ENCODE measurements around the gene R3HDM2. TPM values are rescaled to one million over a fixed set of nuclear protein-coding genes. Genes with fewer than 3 reads are reported as not detected.
A peak's percentile ranks its signal among the peaks of the same experiment; 100 is the strongest.

The R3HDM2 gene
- total RNA-seq, 2 experiments from 2014 or later = 42.2 to 51.4 TPM

DNA sequence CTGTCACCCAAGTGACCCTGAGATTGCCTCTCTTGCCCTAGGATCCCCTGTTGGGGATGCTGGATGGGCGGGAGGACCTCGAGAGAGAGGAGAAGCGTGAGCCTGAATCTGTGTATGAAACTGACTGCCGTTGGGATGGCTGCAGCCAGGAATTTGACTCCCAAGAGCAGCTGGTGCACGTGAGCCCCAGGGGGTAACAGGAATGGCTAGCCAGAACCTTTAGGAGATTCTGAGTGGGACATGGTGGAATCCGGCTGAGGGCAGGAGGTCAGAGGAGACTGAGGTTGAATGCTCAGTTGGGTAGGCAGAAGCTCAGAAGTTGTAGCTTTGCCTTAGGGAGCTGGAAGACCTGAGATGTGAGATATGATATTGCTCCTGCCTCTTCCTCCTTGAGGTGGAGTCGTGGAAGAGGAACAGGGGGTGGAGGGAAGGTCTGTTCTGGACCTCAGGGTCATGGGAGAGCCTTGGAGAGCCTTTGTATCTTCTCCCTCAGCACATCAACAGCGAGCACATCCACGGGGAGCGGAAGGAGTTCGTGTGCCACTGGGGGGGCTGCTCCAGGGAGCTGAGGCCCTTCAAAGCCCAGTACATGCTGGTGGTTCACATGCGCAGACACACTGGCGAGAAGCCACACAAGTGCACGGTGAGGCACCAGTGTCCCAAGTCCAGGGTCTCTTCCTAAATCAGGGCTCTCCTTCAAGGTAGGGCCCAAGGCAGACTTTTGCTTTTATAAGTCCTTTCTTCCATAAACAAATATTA is 35.1 kb upstream of the R3HDM2 start:
- no peak for DNase-seq
- CTCF ChIA-PET = interaction anchor here (1.1 to 6.5 kb wide), 2 partner anchors 12 to 223 kb away, joined by 3 to 47 read pairs; partner anchors contain the start of gene INHBE
- Mint-ChIP-seq H3K4me3 (no peak overlapping the region), H3K9me3 (no peaks in the 10 kb centered on the region), H3K27me3 (no peaks in the 10 kb centered on the region), H3K27ac (no peak overlapping the region), H3K4me1 (ENCODE audit: low read depth) (peaks cover 32% of the 10 kb centered on the region), H3K36me3 (peaks cover 22% of the 10 kb centered on the region)
- POLR2A ChIA-PET = interaction anchor here (0.6 to 1.3 kb wide), 3 partner anchors 9 to 58 kb away, joined by 3 to 4 read pairs (median 3); partner anchors contain the start of gene ARHGAP9
- intact Hi-C loops (cut with micrococcal nuclease) = no loop called here

- H3K9me3 Mint-ChIP-seq = no peaks in the 10 kb centered on the region
These were observed 34.3 kb upstream of the R3HDM2 start for GRCh38 chr12:57465030-57465746.

DNA sequence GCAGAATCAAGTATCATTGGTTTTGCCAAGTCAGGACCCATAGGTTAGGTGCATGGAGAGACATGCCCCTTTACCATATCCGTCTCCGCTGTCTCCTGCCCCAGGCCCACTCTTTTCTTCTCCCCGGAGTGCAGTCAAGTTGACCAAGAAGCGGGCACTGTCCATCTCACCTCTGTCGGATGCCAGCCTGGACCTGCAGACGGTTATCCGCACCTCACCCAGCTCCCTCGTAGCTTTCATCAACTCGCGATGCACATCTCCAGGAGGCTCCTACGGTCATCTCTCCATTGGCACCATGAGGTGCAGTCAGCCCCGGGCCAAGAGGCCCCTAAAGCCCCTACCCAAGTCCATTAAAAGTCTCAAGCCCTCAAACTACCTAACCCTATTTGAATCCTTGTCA is 33.7 kb upstream of the R3HDM2 start:
- Mint-ChIP-seq H3K9me3 (no peaks in the 10 kb centered on the region), H3K27ac (no peak overlapping the region), H3K27me3 (peaks cover 4% of the 10 kb centered on the region), H3K4me1 (ENCODE audit: low read depth) (peaks cover 37% of the 10 kb centered on the region), H3K36me3 (peaks cover 19% of the 10 kb centered on the region), H3K4me3 (no peak overlapping the region)
- intact Hi-C loops (cut with micrococcal nuclease) = no loop called here
- CTCF ChIA-PET = interaction anchor here (6.5 kb wide), 1 partner anchor 11 kb away, joined by 47 read pairs; the partner anchor contains the start of gene INHBE
- POLR2A ChIA-PET = no interaction called here
- DNase-seq = no peak

More at GRCh38 chr12:57465030-57465746, 34.3 kb upstream of the R3HDM2 start:
- H3K27me3 Mint-ChIP-seq = peaks cover 4% of the 10 kb centered on the region
- no peak overlapping the region for H3K4me3 Mint-ChIP-seq
- no peak for DNase-seq
- CTCF ChIA-PET = interaction anchor here (1.1 to 6.5 kb wide), 2 partner anchors 11 to 222 kb away, joined by 3 to 47 read pairs; partner anchors contain the start of gene INHBE
- intact Hi-C loops (cut with micrococcal nuclease) = no loop called here
- POLR2A ChIA-PET = interaction anchor here (0.6 to 1.3 kb wide), 3 partner anchors 10 to 59 kb away, joined by 3 to 4 read pairs (median 3); partner anchors contain the start of gene ARHGAP9
- no peak overlapping the region for H3K27ac Mint-ChIP-seq
- peaks cover 22% of the 10 kb centered on the region for H3K36me3 Mint-ChIP-seq
- peaks cover 36% of the 10 kb centered on the region for H3K4me1 Mint-ChIP-seq (ENCODE audit: low read depth)

- ChIA-PET POLR2A (interaction anchor here (0.9 to 1.4 kb wide), 2 partner anchors 9 to 14 kb away, joined by 3 read pairs; no protein-coding TSS in a partner anchor), CTCF (interaction anchor here (0.8 to 6.5 kb wide), 14 partner anchors 8 to 250 kb away, joined by 3 to 47 read pairs (median 4); partner anchors contain the start of gene INHBE)
- H3K36me3 Mint-ChIP-seq = peaks cover 8% of the 10 kb centered on the region
- peak overlapping the region; percentile 80 for H3K4me3 Mint-ChIP-seq
- H3K27ac Mint-ChIP-seq = peak overlapping the region; percentile 40
- H3K9me3 Mint-ChIP-seq = no peaks in the 10 kb centered on the region
- intact Hi-C loops (cut with micrococcal nuclease) = loop anchor here (1.0 kb wide), 2 partner anchors 13 to 183 kb away; no protein-coding TSS in a partner anchor
- no peak for DNase-seq
- peaks cover 44% of the 10 kb centered on the region for H3K4me1 Mint-ChIP-seq (ENCODE audit: low read depth)
- peaks cover 4% of the 10 kb centered on the region for H3K27me3 Mint-ChIP-seq
These were observed 32.0 kb upstream of the R3HDM2 start for GRCh38 chr12:57462912-57463253.

DNA sequence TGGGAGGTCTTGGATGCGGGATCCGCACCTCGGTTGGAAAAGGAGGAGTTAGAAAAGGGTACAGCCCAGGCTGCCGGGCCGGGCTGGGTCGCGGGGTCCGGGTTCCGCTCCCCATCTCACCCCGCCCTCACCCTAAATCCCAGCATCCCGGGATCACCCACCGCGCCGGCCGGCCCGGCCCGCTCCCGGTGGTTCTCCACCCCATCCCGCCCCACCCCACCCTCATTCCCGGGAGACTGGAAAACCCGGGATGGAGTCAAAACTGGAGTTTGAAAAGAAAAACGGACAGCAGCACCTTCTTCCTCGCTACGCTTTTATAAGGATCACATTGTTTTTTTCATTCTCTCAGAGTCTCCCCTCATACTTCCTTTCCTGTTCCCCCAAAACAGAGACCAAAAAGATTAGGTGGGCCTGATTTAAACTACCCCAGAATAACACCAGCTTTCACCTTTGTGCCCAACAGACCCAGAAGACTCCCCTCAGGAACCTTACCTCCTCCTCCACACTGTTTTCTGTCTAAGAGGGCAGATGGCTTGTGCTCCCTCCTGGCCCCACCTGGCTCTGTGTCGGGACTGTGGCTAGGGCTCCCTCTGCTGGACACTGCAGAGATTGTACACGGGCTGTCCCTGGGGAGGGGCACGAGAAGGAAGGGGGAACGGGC is 31.5 kb upstream of the R3HDM2 start:
- H3K4me1 Mint-ChIP-seq (ENCODE audit: low read depth) = peaks cover 44% of the 10 kb centered on the region
- intact Hi-C loops (cut with micrococcal nuclease) = loop anchor here (1.0 kb wide), 2 partner anchors 14 to 182 kb away; no protein-coding TSS in a partner anchor
- POLR2A ChIA-PET = interaction anchor here (0.9 to 1.4 kb wide), 2 partner anchors 9 to 15 kb away, joined by 3 read pairs; no protein-coding TSS in a partner anchor

GRCh38 chr12:57461917-57462250 is 31.0 kb upstream of the R3HDM2 start:
- DNase-seq = peak; percentile 21
- CTCF ChIA-PET = interaction anchor here (0.6 to 6.5 kb wide), 17 partner anchors 8 to 232 kb away, joined by 3 to 47 read pairs (median 5); partner anchors contain the start of genes ARHGAP9, INHBE and SHMT2
- intact Hi-C loops (cut with micrococcal nuclease) = loop anchor here (1.0 kb wide), 2 partner anchors 14 to 182 kb away; no protein-coding TSS in a partner anchor

More for the DNA sequence above, 31.5 kb upstream of the R3HDM2 start:
- Mint-ChIP-seq H3K36me3 (peaks cover 5% of the 10 kb centered on the region), H3K27me3 (peaks cover 4% of the 10 kb centered on the region), H3K4me3 (peak overlapping the region; percentile 80), H3K27ac (peak overlapping the region; percentile 40), H3K9me3 (no peaks in the 10 kb centered on the region)
- DNase-seq = peak; percentile 94
- CTCF ChIA-PET = interaction anchor here (0.6 to 6.5 kb wide), 18 partner anchors 9 to 249 kb away, joined by 3 to 47 read pairs (median 5); partner anchors contain the start of genes ARHGAP9, INHBE and SHMT2

DNA sequence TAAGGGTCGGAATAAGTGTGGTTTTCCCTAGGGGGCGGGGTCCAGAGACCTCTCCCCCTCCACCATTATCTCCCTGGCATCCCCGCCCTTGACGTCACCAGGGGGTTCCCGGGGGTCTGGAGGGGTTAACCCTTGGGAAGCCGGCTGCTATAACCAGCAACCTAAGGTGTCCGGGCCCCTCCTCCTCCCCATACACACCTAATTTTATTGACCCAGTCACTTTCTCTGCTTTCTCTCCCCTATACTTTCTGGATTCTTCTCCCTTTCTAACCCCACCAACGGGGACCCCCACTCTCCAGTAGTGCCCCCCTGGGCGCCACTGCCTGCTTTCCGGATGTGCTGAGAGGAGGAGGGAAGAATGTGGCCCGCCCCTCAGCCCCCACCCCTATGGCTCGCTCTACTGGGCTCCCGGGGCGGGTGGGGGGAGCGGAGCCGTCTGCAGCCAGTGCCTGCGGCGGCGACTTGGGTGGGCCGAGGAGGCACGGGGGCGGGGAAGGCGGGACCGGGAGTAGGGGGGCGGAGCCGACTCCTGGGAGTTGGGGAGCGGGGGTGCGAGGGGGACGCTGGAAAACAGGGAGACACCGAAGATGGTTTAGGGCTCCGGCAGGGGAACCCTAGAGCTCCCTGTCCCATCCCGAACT is 30.6 kb upstream of the R3HDM2 start:
- Mint-ChIP-seq H3K27ac (no peak overlapping the region), H3K4me3 (peak overlapping the region; percentile 80), H3K9me3 (no peaks in the 10 kb centered on the region), H3K27me3 (peaks cover 4% of the 10 kb centered on the region), H3K36me3 (no peaks in the 10 kb centered on the region), H3K4me1 (ENCODE audit: low read depth) (peaks cover 44% of the 10 kb centered on the region)
- intact Hi-C loops (cut with micrococcal nuclease) = no loop called here
- ChIA-PET POLR2A (interaction anchor here (0.6 to 1.4 kb wide), 3 partner anchors 11 to 323 kb away, joined by 3 read pairs; no protein-coding TSS in a partner anchor), CTCF (interaction anchor here (1.0 to 6.5 kb wide), 11 partner anchors 8 to 232 kb away, joined by 3 to 47 read pairs (median 7); partner anchors contain the start of genes INHBE and SHMT2)
- peak; percentile 47 for DNase-seq

More at GRCh38 chr12:57461917-57462250, 31.0 kb upstream of the R3HDM2 start:
- POLR2A ChIA-PET = interaction anchor here (0.7 to 1.4 kb wide), 2 partner anchors 10 to 15 kb away, joined by 3 read pairs; no protein-coding TSS in a partner anchor
- Mint-ChIP-seq H3K4me1 (ENCODE audit: low read depth) (peaks cover 44% of the 10 kb centered on the region), H3K27ac (no peak overlapping the region), H3K36me3 (peaks cover 1% of the 10 kb centered on the region), H3K4me3 (peak overlapping the region; percentile 80), H3K27me3 (peaks cover 4% of the 10 kb centered on the region), H3K9me3 (no peaks in the 10 kb centered on the region)

DNA sequence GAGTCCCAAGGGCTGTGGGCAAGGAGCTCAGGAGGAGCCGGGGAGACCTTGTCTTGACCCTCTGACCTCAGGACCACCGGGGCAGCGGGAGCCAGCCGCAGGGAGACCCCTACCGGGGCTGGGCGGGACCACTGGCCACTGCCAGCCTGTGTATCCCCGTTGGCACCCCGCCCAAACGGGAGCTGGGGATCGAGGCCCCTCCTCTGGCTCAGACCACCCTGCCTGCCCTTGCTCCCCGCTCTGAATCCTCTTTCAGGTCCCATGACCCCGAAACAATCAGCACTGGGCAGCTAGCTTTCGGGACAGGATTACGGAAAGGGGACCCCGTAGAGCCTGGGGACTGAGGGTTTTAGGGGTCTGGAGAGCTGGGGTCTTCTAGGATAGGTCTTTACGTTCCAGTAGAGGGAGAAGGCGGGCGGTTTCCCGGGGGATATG is 30.0 kb upstream of the R3HDM2 start:
- no peaks in the 10 kb centered on the region for H3K36me3 Mint-ChIP-seq
- no peak overlapping the region for H3K27ac Mint-ChIP-seq
- H3K9me3 Mint-ChIP-seq = no peaks in the 10 kb centered on the region
- peaks cover 48% of the 10 kb centered on the region for H3K4me1 Mint-ChIP-seq (ENCODE audit: low read depth)
- peak overlapping the region; percentile 80 for H3K4me3 Mint-ChIP-seq
- POLR2A ChIA-PET = interaction anchor here (0.6 to 2.4 kb wide), 2 partner anchors 16 to 324 kb away, joined by 3 to 10 read pairs; no protein-coding TSS in a partner anchor
- DNase-seq = no peak
- intact Hi-C loops (cut with micrococcal nuclease) = no loop called here
- peaks cover 5% of the 10 kb centered on the region for H3K27me3 Mint-ChIP-seq
- CTCF ChIA-PET = interaction anchor here (0.6 to 6.5 kb wide), 8 partner anchors 7 to 154 kb away, joined by 3 to 47 read pairs (median 6); partner anchors contain the start of gene INHBE

GRCh38 chr12:57460468-57460784 is 29.6 kb upstream of the R3HDM2 start:
- DNase-seq = peak; percentile 34
- Mint-ChIP-seq H3K36me3 (no peaks in the 10 kb centered on the region), H3K4me3 (peak overlapping the region; percentile 60), H3K27ac (no peak overlapping the region), H3K4me1 (ENCODE audit: low read depth) (peaks cover 51% of the 10 kb centered on the region), H3K9me3 (no peaks in the 10 kb centered on the region), H3K27me3 (peaks cover 5% of the 10 kb centered on the region)
- POLR2A ChIA-PET = interaction anchor here (2.4 kb wide), 1 partner anchor 17 kb away, joined by 10 read pairs; no protein-coding TSS in a partner anchor
- intact Hi-C loops (cut with micrococcal nuclease) = no loop called here
- CTCF ChIA-PET = interaction anchor here (0.6 to 6.5 kb wide), 8 partner anchors 7 to 153 kb away, joined by 3 to 47 read pairs (median 6); partner anchors contain the start of genes INHBC and INHBE

DNA sequence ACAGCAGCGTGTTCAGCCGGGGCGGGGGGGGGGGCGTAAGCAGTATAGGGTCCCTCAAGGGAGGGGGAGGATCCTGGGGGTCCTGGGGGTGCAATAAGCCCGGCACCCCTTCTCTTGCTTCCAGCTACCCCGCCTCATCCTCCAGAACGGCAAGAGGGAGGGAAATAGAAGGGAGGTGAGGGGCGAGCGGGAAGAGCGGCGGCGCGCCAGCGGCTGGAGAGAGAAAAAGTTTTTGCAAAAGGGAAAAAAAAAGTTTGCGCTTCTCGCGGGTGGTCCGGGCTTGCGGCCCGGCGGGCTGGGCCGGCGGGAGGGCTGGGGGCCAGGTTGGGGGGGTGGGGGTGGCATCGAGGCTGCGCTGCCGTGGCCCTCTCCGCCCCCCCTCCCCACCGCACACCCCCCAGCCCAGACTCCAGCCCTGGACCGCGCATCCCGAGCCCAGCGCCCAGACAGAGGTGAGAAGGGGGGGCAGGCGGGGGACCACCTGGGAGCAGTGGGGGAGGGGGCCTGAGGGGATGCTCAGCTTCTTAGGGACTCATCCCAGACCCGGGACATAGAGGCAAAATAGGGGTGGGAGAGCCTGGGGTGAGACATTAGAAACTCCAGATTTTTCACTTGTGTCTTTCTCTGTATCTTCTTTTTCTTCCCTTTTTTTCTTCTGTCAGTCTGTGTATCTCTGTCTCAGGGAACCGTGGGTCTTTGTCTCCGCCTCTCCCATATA is 29.1 kb upstream of the R3HDM2 start, which contains the start of gene GLI1:
GLI1 (plus strand) TSS at position 36 of the 718 bp plus-strand sequence. CDS start 3,907 bp downstream, outside the sequence.
- Mint-ChIP-seq H3K27ac (peak within 1 kb of the TSS; percentile 92), H3K4me1 (ENCODE audit: low read depth) (peaks cover 51% of the 10 kb centered on the region), H3K27me3 (peaks cover 5% of the 10 kb centered on the region), H3K9me3 (no peaks in the 10 kb centered on the region), H3K4me3 (peak within 1 kb of the TSS; percentile 89), H3K36me3 (no peaks in the 10 kb centered on the region)
- intact Hi-C loops (cut with micrococcal nuclease) = loop anchor here (1.0 to 5.0 kb wide), 3 partner anchors 60 to 247 kb away; partner anchors contain the start of gene DDIT3
- ChIA-PET POLR2A (interaction anchor here (0.5 to 2.4 kb wide), 3 partner anchors 17 to 208 kb away, joined by 3 to 10 read pairs (median 3); no protein-coding TSS in a partner anchor), CTCF (interaction anchor here (0.6 to 2.7 kb wide), 38 partner anchors 9 to 282 kb away, joined by 3 to 31 read pairs (median 6); partner anchors contain the start of genes ARHGAP9, B4GALNT1, DCTN2 and INHBC)
- DNase-seq = no peak
